ENCODE data around the gene STK10. TPM values are rescaled to one million over a fixed set of nuclear protein-coding genes. Genes with fewer than 3 reads are reported as not detected.
A peak's percentile ranks its signal among the peaks of the same experiment; 100 is the strongest.

Gene STK10
- polyA plus RNA-seq, 3 donors: 21.5 to 180 (median 47.4) TPM

DNA sequence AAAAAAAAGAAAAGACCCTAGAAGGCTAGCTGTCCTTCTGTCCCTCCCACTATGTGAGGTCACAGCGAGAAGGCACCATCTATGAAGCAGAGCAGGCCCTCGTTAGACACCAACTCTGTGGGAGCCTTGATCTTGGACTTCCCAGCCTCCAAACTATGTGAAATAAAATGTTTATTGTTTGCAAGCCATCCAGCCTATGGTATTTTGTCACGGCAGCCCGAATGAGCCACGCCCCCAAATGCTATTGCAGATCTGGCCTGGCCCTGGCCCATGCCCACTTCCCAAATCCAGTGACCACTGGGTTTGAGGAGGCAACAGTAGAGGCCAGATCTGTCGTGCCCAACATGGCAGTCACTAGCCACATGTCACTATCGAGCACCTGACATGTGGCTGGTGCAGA is 10.8 kb downstream of the STK10 start:
- H3K36me3 Mint-ChIP-seq: peaks cover 41 to 52% of the 10 kb centered on the region in 2 donors
- 8% methylated on average over 3 of the region's 7 CpGs for WGBS (ENCODE audit: insufficient coverage)
- Histone ChIP-seq H3K4me2 (replicated peaks; ENCODE audit: extremely low read depth, low read length, poor library complexity, severe bottlenecking) (peak overlapping the region; percentile 86), H3K36me3 (replicated peaks in 1 of 2; ENCODE audit: control insufficient read depth in 1 of 2, insufficient read depth in 2 of 2, low read length in 2 of 2) (peaks cover 1 to 14% of the 10 kb centered on the region in 2 donors), H3K4me1 (ENCODE audit: control insufficient read depth in 1 of 2, insufficient read depth in 2 of 2, low read length in 2 of 2) (peaks cover 95 to 100% of the 10 kb centered on the region in 2 donors), H3K27me3 (ENCODE audit: control insufficient read depth in 2 of 2, insufficient read depth in 2 of 2, low read length in 2 of 2) (no peaks in the 10 kb centered on the region), H3K9me3 (replicated peaks in 1 of 2; ENCODE audit: control insufficient read depth in 1 of 2, insufficient read depth in 1 of 2, low read length in 2 of 2) (no peaks in the 10 kb centered on the region), H3K27ac (ENCODE audit: low read depth in 1 of 2, low read length in 2 of 2) (peak overlapping the region; percentile 92 to 93), H3K9ac (ENCODE audit: insufficient read depth, low read length, poor library complexity, severe bottlenecking) (no peak overlapping the region), H4K20me1 (ENCODE audit: insufficient read depth, low read length) (peaks cover 100% of the 10 kb centered on the region), H3K4me3 (replicated peaks in 1 of 3; ENCODE audit: low read depth in 2 of 3, low read length in 3 of 3) (peak overlapping the region in 1 of 3 experiments; percentile 88), H2AFZ (ENCODE audit: insufficient read depth, low read depth, low read length, poor library complexity, severe bottlenecking) (no peak overlapping the region), H3K79me2 (ENCODE audit: insufficient read depth, low read length) (peaks cover 100% of the 10 kb centered on the region)
- TF ChIP-seq CTCF (IDR thresholded peaks at IDR 0.05): no peak
- intact Hi-C loops (cut with micrococcal nuclease): loop anchor here in 1 of 2 donors (1.0 kb wide), 1 partner anchor 8 kb away; no protein-coding TSS in a partner anchor
- no peaks in the 10 kb centered on the region for H3K9me3 Mint-ChIP-seq
- H3K27ac Mint-ChIP-seq: peak overlapping the region; percentile 96 to 98 (median 98)
- H3K27me3 Mint-ChIP-seq (ENCODE audit: low read depth in 3 of 3): peaks cover 0 to 9% (median 0%) of the 10 kb centered on the region in 3 donors
- H3K4me1 Mint-ChIP-seq: peaks cover 95% of the 10 kb centered on the region
- H3K4me3 Mint-ChIP-seq: peak overlapping the region; percentile 57 to 80
- DNase-seq: peak; percentile 48 to 73 (median 56)

- Histone ChIP-seq H3K79me2 (ENCODE audit: insufficient read depth, low read length) (peaks cover 100% of the 10 kb centered on the region), H3K4me1 (ENCODE audit: control insufficient read depth in 1 of 2, insufficient read depth in 2 of 2, low read length in 2 of 2) (peaks cover 85 to 93% of the 10 kb centered on the region in 2 donors), H3K27me3 (ENCODE audit: control insufficient read depth in 2 of 2, insufficient read depth in 2 of 2, low read length in 2 of 2) (no peaks in the 10 kb centered on the region), H3K9me3 (replicated peaks in 1 of 2; ENCODE audit: control insufficient read depth in 1 of 2, insufficient read depth in 1 of 2, low read length in 2 of 2) (no peaks in the 10 kb centered on the region), H2AFZ (ENCODE audit: insufficient read depth, low read depth, low read length, poor library complexity, severe bottlenecking) (no peak overlapping the region), H3K36me3 (replicated peaks in 1 of 2; ENCODE audit: control insufficient read depth in 1 of 2, insufficient read depth in 2 of 2, low read length in 2 of 2) (peaks cover 13 to 22% of the 10 kb centered on the region in 2 donors), H4K20me1 (ENCODE audit: insufficient read depth, low read length) (peaks cover 100% of the 10 kb centered on the region), H3K9ac (ENCODE audit: insufficient read depth, low read length, poor library complexity, severe bottlenecking) (peak overlapping the region; percentile 71), H3K4me2 (replicated peaks; ENCODE audit: extremely low read depth, low read length, poor library complexity, severe bottlenecking) (peak overlapping the region; percentile 86), H3K27ac (ENCODE audit: low read depth in 1 of 2, low read length in 2 of 2) (peak overlapping the region; percentile 92 to 93), H3K4me3 (replicated peaks in 1 of 3; ENCODE audit: low read depth in 2 of 3, low read length in 3 of 3) (peak overlapping the region; percentile 43 to 88 (median 65))
- no peak for TF ChIP-seq CTCF (IDR thresholded peaks at IDR 0.05)
- H3K4me3 Mint-ChIP-seq: peak overlapping the region; percentile 87 to 92
- H3K27me3 Mint-ChIP-seq (ENCODE audit: low read depth in 3 of 3): peaks cover 0 to 9% (median 0%) of the 10 kb centered on the region in 3 donors
- peak; percentile 76 to 85 (median 80) for DNase-seq
- peaks cover 94% of the 10 kb centered on the region for H3K4me1 Mint-ChIP-seq
- H3K27ac Mint-ChIP-seq: peak overlapping the region; percentile 96 to 98 (median 98)
- H3K9me3 Mint-ChIP-seq: no peaks in the 10 kb centered on the region
- intact Hi-C loops (cut with micrococcal nuclease): loop anchor here in 1 of 2 donors (2.0 kb wide), 2 partner anchors 14 to 42 kb away; partner anchors contain the start of gene STK10
- H3K36me3 Mint-ChIP-seq: peaks cover 48 to 55% of the 10 kb centered on the region in 2 donors
- 0% methylated on average over 7 of the region's 7 CpGs for WGBS (ENCODE audit: insufficient coverage)
Observed at GRCh38 chr5:172175263-172175719, 12.7 kb downstream of the STK10 start.
